ENCODE results near the gene SRSF10. TPM values are rescaled to one million over a fixed set of nuclear protein-coding genes. Genes with fewer than 3 reads are reported as not detected.
A peak's percentile ranks its signal among the peaks of the same experiment; 100 is the strongest.
"Not testable (repeated sequence)": the region's sequence is repeated elsewhere in the genome, so short reads cannot be mapped to it uniquely, and the experiment has no call there.

SRSF10 gene
- total and polyA plus RNA-seq, 2 donors (not counting 1 experiment from before 2014, with no cell fraction given): 93.5 to 113 TPM

DNA sequence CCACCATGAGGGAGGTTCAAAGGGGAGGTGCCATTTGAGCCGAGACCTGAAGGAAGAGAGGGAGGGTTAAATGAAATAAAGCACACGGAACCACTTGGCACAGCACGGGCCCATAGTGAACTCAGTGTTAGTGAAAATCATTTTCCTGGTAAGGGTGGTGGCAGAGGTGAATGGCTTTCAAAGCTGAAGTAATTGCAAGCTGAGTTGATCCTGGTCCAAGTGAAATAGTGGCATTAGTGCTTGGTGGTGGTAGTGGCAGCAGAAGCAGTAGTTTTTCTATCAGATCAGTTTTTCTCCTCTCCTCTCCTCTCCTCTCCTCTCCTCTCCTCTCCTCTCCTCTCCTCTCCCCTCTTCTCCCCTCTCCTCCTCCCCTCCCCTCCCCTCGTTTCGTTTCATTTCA lies 30.5 kb upstream of the SRSF10 start:
- no peaks in the 10 kb centered on the region for H4K20me1 ChIP-seq (ENCODE audit: control insufficient read depth, extremely low read depth, insufficient read depth, low read length)
- no peaks in the 10 kb centered on the region for H3K36me3 ChIP-seq (ENCODE audit: control insufficient read depth, insufficient read depth, low read length)
- no peaks in the 10 kb centered on the region for H3K9me3 ChIP-seq (ENCODE audit: control insufficient read depth, insufficient read depth, low read depth, low read length)
- H3K27me3 ChIP-seq (ENCODE audit: control insufficient read depth, insufficient read depth, low read length): no peaks in the 10 kb centered on the region
- no peak overlapping the region for H3K4me2 ChIP-seq (ENCODE audit: extremely low read depth, insufficient read depth, low read length)
- H3K9ac ChIP-seq (ENCODE audit: insufficient read depth, low read length): no peak overlapping the region
- H3K4me3 ChIP-seq (replicated peaks in 1 of 4; ENCODE audit: control extremely low read depth in 1 of 4, insufficient read depth in 1 of 4, low read depth in 3 of 4, low read length in 4 of 4): no peak overlapping the region
- H2AFZ ChIP-seq (ENCODE audit: low read length): no peak overlapping the region
- no peaks in the 10 kb centered on the region for H3K4me1 ChIP-seq (ENCODE audit: control insufficient read depth, extremely low read depth, insufficient read depth, low read length)
- no peaks in the 10 kb centered on the region for H3K79me2 ChIP-seq (ENCODE audit: control insufficient read depth, insufficient read depth, low read length)
- DNase-seq (ENCODE audit: low read depth in 2 of 2): no peak
- TF ChIP-seq, protein P1, sequence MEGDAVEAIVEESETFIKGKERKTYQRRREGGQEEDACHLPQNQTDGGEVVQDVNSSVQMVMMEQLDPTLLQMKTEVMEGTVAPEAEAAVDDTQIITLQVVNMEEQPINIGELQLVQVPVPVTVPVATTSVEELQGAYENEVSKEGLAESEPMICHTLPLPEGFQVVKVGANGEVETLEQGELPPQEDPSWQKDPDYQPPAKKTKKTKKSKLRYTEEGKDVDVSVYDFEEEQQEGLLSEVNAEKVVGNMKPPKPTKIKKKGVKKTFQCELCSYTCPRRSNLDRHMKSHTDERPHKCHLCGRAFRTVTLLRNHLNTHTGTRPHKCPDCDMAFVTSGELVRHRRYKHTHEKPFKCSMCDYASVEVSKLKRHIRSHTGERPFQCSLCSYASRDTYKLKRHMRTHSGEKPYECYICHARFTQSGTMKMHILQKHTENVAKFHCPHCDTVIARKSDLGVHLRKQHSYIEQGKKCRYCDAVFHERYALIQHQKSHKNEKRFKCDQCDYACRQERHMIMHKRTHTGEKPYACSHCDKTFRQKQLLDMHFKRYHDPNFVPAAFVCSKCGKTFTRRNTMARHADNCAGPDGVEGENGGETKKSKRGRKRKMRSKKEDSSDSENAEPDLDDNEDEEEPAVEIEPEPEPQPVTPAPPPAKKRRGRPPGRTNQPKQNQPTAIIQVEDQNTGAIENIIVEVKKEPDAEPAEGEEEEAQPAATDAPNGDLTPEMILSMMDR (conservative IDR thresholded peaks at IDR 0.05 in 1 of 2, IDR thresholded peaks at IDR 0.05 in 1 of 2; ENCODE audit: low read depth in 1 of 2, low read length in 2 of 2): no peak
- no peak for TF ChIP-seq EZH2 (IDR thresholded peaks at IDR 0.05; ENCODE audit: low read length, missing control alignments)
- no peak overlapping the region for H3K27ac ChIP-seq (ENCODE audit: insufficient read depth, low read length)

DNA sequence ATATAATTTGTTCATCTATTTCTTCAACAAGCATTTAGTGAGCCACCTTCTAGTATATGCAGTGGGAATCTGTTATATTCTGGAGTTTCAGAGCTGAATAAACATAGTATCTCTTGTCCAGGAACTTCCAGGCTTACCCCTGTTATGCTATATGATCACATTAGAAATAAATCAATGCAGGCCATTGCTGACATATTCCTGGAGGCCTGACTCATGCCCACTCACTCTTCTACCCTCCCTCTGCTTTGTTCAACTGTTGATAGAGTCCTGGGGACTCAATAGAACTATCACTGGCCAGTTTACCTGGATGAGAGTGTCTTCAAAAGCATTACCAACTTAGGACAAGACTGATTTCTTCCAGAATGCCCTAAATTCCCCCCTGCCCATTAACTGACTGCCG lies 29.3 kb upstream of the SRSF10 start:
- Histone ChIP-seq H4K20me1 (ENCODE audit: control insufficient read depth, extremely low read depth, insufficient read depth, low read length) (no peaks in the 10 kb centered on the region), H3K79me2 (ENCODE audit: control insufficient read depth, insufficient read depth, low read length) (no peaks in the 10 kb centered on the region), H3K4me3 (replicated peaks in 1 of 4; ENCODE audit: control extremely low read depth in 1 of 4, insufficient read depth in 1 of 4, low read depth in 3 of 4, low read length in 4 of 4) (no peak overlapping the region), H3K36me3 (ENCODE audit: control insufficient read depth, insufficient read depth, low read length) (no peaks in the 10 kb centered on the region), H3K27ac (ENCODE audit: insufficient read depth, low read length) (no peak overlapping the region), H3K9ac (ENCODE audit: insufficient read depth, low read length) (no peak overlapping the region), H3K4me2 (ENCODE audit: extremely low read depth, insufficient read depth, low read length) (no peak overlapping the region), H3K9me3 (ENCODE audit: control insufficient read depth, insufficient read depth, low read depth, low read length) (no peaks in the 10 kb centered on the region), H2AFZ (ENCODE audit: low read length) (no peak overlapping the region), H3K27me3 (ENCODE audit: control insufficient read depth, insufficient read depth, low read length) (no peaks in the 10 kb centered on the region), H3K4me1 (ENCODE audit: control insufficient read depth, extremely low read depth, insufficient read depth, low read length) (no peaks in the 10 kb centered on the region)
- peak in 1 of 2 donors; percentile 72 for DNase-seq (ENCODE audit: low read depth in 2 of 2)
- TF ChIP-seq EZH2 (IDR thresholded peaks at IDR 0.05; ENCODE audit: low read length, missing control alignments): no peak
- TF ChIP-seq, protein P1 (conservative IDR thresholded peaks at IDR 0.05 in 1 of 2, IDR thresholded peaks at IDR 0.05 in 1 of 2; ENCODE audit: low read depth in 1 of 2, low read length in 2 of 2): no peak

DNA sequence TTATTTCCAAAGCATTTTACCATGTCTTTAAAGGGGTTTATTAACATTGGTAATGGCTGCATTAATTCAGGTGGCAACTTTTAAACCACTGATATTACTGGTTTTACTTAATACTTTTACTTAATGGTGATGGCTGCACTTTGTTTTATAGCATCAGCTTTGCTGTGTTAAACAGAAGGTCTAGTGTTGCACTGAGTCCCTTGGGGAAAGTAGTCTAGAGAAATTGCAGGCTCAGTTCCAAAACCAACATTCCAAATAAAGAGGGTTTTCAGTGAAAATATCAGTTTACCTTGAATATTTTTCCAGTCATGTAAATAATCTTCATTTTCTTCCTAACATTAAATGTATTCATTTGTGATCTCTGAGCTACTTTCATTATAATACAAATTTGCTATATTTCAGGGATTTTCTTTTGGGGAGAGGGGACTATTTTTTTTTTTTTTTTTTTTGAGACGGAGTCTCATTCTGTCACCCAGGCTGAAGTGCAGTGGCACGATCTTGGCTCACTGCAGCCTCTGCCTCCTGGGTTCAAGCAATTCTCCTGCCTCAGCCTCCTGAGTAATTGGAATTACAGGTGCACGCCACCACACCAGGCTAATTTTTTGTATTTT lies 28.6 kb upstream of the SRSF10 start:
- not testable (repeated sequence) for H3K27ac ChIP-seq (ENCODE audit: insufficient read depth, low read length); H4K20me1 ChIP-seq (ENCODE audit: control insufficient read depth, extremely low read depth, insufficient read depth, low read length)
- peak; percentile 36 to 55 for DNase-seq (ENCODE audit: low read depth in 2 of 2)

More for the DNA sequence above, 28.6 kb upstream of the SRSF10 start:
- H3K4me1 ChIP-seq (ENCODE audit: control insufficient read depth, extremely low read depth, insufficient read depth, low read length); H3K4me3 ChIP-seq (replicated peaks in 1 of 4; ENCODE audit: control extremely low read depth in 1 of 4, insufficient read depth in 1 of 4, low read depth in 3 of 4, low read length in 4 of 4); H3K36me3 ChIP-seq (ENCODE audit: control insufficient read depth, insufficient read depth, low read length); H3K79me2 ChIP-seq (ENCODE audit: control insufficient read depth, insufficient read depth, low read length); H2AFZ ChIP-seq (ENCODE audit: low read length); H3K9ac ChIP-seq (ENCODE audit: insufficient read depth, low read length); H3K27me3 ChIP-seq (ENCODE audit: control insufficient read depth, insufficient read depth, low read length); H3K9me3 ChIP-seq (ENCODE audit: control insufficient read depth, insufficient read depth, low read depth, low read length); H3K4me2 ChIP-seq (ENCODE audit: extremely low read depth, insufficient read depth, low read length): not testable (repeated sequence)

Measured in fibroblast of lung (primary cell).